ENCODE data around the gene REC114. TPM values are rescaled to one million over a fixed set of nuclear protein-coding genes. Genes with fewer than 3 reads are reported as not detected.

The REC114 gene
- total and polyA plus RNA-seq, 9 of the 15 experiments (the other 6 are each of a cell fraction or from before 2014, with no cell fraction given) = 0.07 to 0.24 TPM; not detected in 7

GRCh38 chr15:73457334-73457733 is 14.4 kb downstream of the REC114 start:
- no peak for FAIRE-seq
- TF ChIP-seq THRAP3 (IDR thresholded peaks at IDR 0.05; ENCODE audit: borderline replicate concordance) = no peak
- TF ChIP-seq, protein P1, sequence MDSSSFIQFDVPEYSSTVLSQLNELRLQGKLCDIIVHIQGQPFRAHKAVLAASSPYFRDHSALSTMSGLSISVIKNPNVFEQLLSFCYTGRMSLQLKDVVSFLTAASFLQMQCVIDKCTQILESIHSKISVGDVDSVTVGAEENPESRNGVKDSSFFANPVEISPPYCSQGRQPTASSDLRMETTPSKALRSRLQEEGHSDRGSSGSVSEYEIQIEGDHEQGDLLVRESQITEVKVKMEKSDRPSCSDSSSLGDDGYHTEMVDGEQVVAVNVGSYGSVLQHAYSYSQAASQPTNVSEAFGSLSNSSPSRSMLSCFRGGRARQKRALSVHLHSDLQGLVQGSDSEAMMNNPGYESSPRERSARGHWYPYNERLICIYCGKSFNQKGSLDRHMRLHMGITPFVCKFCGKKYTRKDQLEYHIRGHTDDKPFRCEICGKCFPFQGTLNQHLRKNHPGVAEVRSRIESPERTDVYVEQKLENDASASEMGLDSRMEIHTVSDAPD (CRISPR knock-in tag; IDR thresholded peaks at IDR 0.05) = no peak
- no peak for TF ChIP-seq FOXK1 (CRISPR knock-in tag; IDR thresholded peaks at IDR 0.05; ENCODE audit: borderline replicate concordance)
- TF ChIP-seq ELF2 (CRISPR knock-in tag; IDR thresholded peaks at IDR 0.05) = no peak
- no peak for TF ChIP-seq ZNF175 (CRISPR knock-in tag; IDR thresholded peaks at IDR 0.05; ENCODE audit: low read depth)
- no peak for TF ChIP-seq RAD21 (CRISPR knock-in tag; conservative IDR thresholded peaks at IDR 0.05 in 1 of 2, IDR thresholded peaks at IDR 0.05 in 1 of 2)
- TF ChIP-seq, protein P2, sequence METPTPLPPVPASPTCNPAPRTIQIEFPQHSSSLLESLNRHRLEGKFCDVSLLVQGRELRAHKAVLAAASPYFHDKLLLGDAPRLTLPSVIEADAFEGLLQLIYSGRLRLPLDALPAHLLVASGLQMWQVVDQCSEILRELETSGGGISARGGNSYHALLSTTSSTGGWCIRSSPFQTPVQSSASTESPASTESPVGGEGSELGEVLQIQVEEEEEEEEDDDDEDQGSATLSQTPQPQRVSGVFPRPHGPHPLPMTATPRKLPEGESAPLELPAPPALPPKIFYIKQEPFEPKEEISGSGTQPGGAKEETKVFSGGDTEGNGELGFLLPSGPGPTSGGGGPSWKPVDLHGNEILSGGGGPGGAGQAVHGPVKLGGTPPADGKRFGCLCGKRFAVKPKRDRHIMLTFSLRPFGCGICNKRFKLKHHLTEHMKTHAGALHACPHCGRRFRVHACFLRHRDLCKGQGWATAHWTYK (CRISPR knock-in tag; IDR thresholded peaks at IDR 0.05) = no peak
- TF ChIP-seq MTA1 (IDR thresholded peaks at IDR 0.05; ENCODE audit: borderline replicate concordance) = no peak
- no peak for TF ChIP-seq TSHZ1 (CRISPR knock-in tag; IDR thresholded peaks at IDR 0.05)
- no peak for TF ChIP-seq KAT2B (IDR thresholded peaks at IDR 0.05; ENCODE audit: low read depth, low read length)
- TF ChIP-seq MIER1 (IDR thresholded peaks at IDR 0.05; ENCODE audit: low read depth) = no peak
- TF ChIP-seq TEAD4 (IDR thresholded peaks at IDR 0.05; ENCODE audit: low read length) = no peak
- TF ChIP-seq TEAD4 (CRISPR knock-in tag; IDR thresholded peaks at IDR 0.05; ENCODE audit: borderline replicate concordance) = no peak
- no peak for TF ChIP-seq ERF (CRISPR knock-in tag; IDR thresholded peaks at IDR 0.05)
- TF ChIP-seq HES1 (IDR thresholded peaks at IDR 0.05; ENCODE audit: low read depth) = no peak
- TF ChIP-seq FOXJ2 (tag; IDR thresholded peaks at IDR 0.05) = no peak
- TF ChIP-seq HDGF (IDR thresholded peaks at IDR 0.05) = no peak
- TF ChIP-seq BMI1 (IDR thresholded peaks at IDR 0.05; ENCODE audit: low read length) = no peak
- intact Hi-C loops (cut with micrococcal nuclease) = no loop called here
- no TSS peak for BruUV-seq (replicated peaks)
- ChIA-PET CTCF (ENCODE audit: low intra/inter-chr PET ratio) (no interaction called here), POLR2A (interaction anchor here (0.7 to 0.9 kb wide), 2 partner anchors 16 to 1994 kb away, joined by 3 read pairs; partner anchors contain the start of gene SIN3A)
- 0% methylated on average over 5 of the region's 5 CpGs for WGBS (ENCODE audit: insufficient coverage, low coverage, missing lambda C conversion rate)
- Histone ChIP-seq H3K9me3 (replicated peaks; ENCODE audit: control insufficient read depth, insufficient read depth, low read depth, low read length) (no peaks in the 10 kb centered on the region), H3K79me2 (ENCODE audit: control insufficient read depth, insufficient read depth, low read length) (no peaks in the 10 kb centered on the region), H3K27me3 (ENCODE audit: control insufficient read depth in 2 of 2, insufficient read depth in 2 of 2, low read length in 2 of 2) (peaks cover 2 to 6% of the 10 kb centered on the region in 2 experiments; a peak in 3 of 5 replicates), H3K4me1 (replicated peaks in 1 of 2; ENCODE audit: control insufficient read depth in 2 of 2, insufficient read depth in 2 of 2, low read length in 2 of 2) (no peaks in the 10 kb centered on the region), H3K9me1 (ENCODE audit: control insufficient read depth, insufficient read depth, low read length) (no peaks in the 10 kb centered on the region), H2AFZ (ENCODE audit: low read depth, low read length) (no peak overlapping the region), H3K4me3 (no peak overlapping the region), H4K20me1 (replicated peaks; ENCODE audit: control insufficient read depth, insufficient read depth, low read length) (no peaks in the 10 kb centered on the region; the same call in 1 of the 2 replicates), H3K4me2 (ENCODE audit: insufficient read depth, low read length) (no peak overlapping the region), H3K27ac (ENCODE audit: extremely low read depth, low read depth, low read length) (no peak overlapping the region), H3K9ac (ENCODE audit: insufficient read depth in 1 of 2, low read depth in 2 of 2, low read length in 2 of 2) (no peak overlapping the region), H3K36me3 (ENCODE audit: control insufficient read depth, insufficient read depth, low read length) (no peaks in the 10 kb centered on the region)
- in situ Hi-C loops (cut with MboI) = no loop called here
- no peak for DNase-seq (ENCODE audit: extremely low read depth in 1 of 4, low spot score in 3 of 4)
- ATAC-seq = no peak

Measured in K562 (cell line).